ENCODE measurements around the gene MBP. TPM values are rescaled to one million over a fixed set of nuclear protein-coding genes. Genes with fewer than 3 reads are reported as not detected.

Gene MBP
- total and polyA plus RNA-seq, 2 of the 4 experiments (the other 2 are of a cell fraction) = 0.72 to 0.90 TPM

DNA sequence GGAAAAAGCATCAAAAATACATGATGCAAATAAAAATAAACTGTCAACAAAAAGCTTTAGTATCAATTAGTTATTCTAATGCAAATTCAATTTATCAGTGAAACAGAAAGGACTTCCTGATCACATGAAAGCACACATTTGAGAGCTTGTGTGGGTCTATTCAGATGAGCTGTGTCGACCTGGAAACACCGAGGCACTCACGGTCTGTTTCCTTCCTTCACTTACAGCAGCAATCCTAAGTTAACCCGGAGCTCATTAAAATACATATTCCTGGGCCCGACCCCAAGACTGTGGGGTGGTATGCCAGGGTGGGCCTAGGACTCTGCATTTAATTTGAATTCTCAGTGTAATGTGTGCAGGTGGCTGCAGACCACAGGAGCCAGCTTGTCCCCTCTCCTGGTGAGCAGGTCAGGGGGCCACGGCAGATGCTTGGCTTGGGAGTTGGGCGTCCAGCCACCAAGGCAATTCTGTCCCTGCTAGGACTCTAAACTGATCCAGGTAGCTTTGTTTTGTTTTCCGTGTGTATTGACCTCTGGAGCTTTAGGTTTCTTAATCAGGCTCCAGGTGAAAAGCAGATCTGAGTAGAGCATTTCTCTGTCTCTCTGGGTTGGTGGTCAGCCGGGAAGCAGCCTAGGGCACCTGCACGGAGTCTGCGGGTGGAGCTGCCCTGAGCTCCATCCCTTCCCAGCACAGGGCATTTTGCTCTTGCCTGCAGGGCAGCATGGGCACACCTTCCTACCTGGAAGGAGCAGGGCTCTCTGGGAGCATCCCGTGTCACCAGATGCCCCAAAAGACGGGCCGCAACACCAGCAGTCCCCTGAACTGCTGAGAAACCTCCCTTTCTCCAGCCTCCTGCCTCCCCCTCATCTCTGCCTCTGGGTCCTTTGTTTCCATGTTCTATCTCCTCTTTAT, 9.0 kb downstream of the MBP start:
- Histone ChIP-seq H3K4ac (ENCODE audit: low read depth, low read length) (no peak overlapping the region), H4K91ac (ENCODE audit: insufficient read depth, low read depth, low read length) (no peak overlapping the region), H2BK5ac (ENCODE audit: low read depth, low read length, poor library complexity, severe bottlenecking) (no peak overlapping the region), H3K36me3 (ENCODE audit: control insufficient read depth, insufficient read depth, low read length) (no peaks in the 10 kb centered on the region), H2BK20ac (ENCODE audit: low read depth, low read length) (no peak overlapping the region), H2AK5ac (ENCODE audit: low read depth, low read length) (no peak overlapping the region), H3K56ac (ENCODE audit: extremely low read depth, insufficient read depth, low read length) (no peak overlapping the region), H4K20me1 (ENCODE audit: insufficient read depth, low read length) (no peaks in the 10 kb centered on the region), H4K5ac (ENCODE audit: low read depth, low read length) (no peak overlapping the region), H2AFZ (replicated peaks; ENCODE audit: low read length, poor library complexity) (no peak overlapping the region), H3K4me3 (ENCODE audit: insufficient read depth, low read depth, low read length) (no peak overlapping the region), H4K8ac (ENCODE audit: low read depth in 2 of 2, low read length in 2 of 2) (no peak overlapping the region), H3K9me3 (ENCODE audit: control insufficient read depth, insufficient read depth, low read length) (no peaks in the 10 kb centered on the region), H3K27me3 (ENCODE audit: control insufficient read depth, insufficient read depth, low read length) (no peaks in the 10 kb centered on the region), H3K4me2 (ENCODE audit: low read depth, low read length) (no peak overlapping the region), H2BK120ac (ENCODE audit: low read depth, low read length) (no peak overlapping the region; the same call in 1 of the 2 replicates), H3K4me1 (ENCODE audit: control insufficient read depth, insufficient read depth, low read length) (peaks cover 12% of the 10 kb centered on the region), H3K79me1 (ENCODE audit: low read depth in 1 of 2, low read length in 2 of 2) (peaks cover 0 to 17% of the 10 kb centered on the region in 2 experiments; a peak in 1 of 4 replicates), H3K9ac (ENCODE audit: low read depth, low read length) (no peak overlapping the region), H3K9me1 (ENCODE audit: insufficient read depth, low read length) (peaks cover 6% of the 10 kb centered on the region; the same call in 1 of the 2 replicates), H3K27ac (ENCODE audit: insufficient read depth, low read length) (no peak overlapping the region), H2BK15ac (ENCODE audit: low read depth, low read length) (no peak overlapping the region), H3K18ac (ENCODE audit: low read depth, low read length) (no peak overlapping the region), H3K23ac (ENCODE audit: low read depth, low read length) (no peak overlapping the region), H2AK9ac (replicated peaks; ENCODE audit: low read depth, low read length, poor library complexity) (no peak overlapping the region), H3K14ac (replicated peaks; ENCODE audit: low read depth, low read length) (no peak overlapping the region)
- ATAC-seq (ENCODE audit: low read depth) (no peak), DNase-seq (no peak)
- BruUV-seq (replicated peaks) = no TSS peak
- in situ Hi-C loops (cut with MboI; ENCODE audit: low sequenced_read_pairs) (loop anchor here (25.0 kb wide), 1 partner anchor 661 kb away; no protein-coding TSS in a partner anchor), intact Hi-C loops (cut with micrococcal nuclease) (no loop called here), dilution Hi-C loops (cut with HindIII; ENCODE audit: low sequenced_read_pairs, unreplicated experiment) (no loop called here)
- 82% methylated on average over 4 of the region's 14 CpGs; no CpG with 5 or more reads in 1 of the 2 experiments for WGBS, 2 experiments (ENCODE audit: extremely low coverage in 2 of 2, insufficient read length in 1 of 2)
- POLR2A ChIA-PET (ENCODE audit: unreplicated experiment) = no interaction called here
- no peak for TF ChIP-seq SMC3 (IDR thresholded peaks at IDR 0.05; ENCODE audit: low read depth, low read length)
- CTCF ChIA-PET = no interaction called here

Data from IMR-90 (cell line).